Heart right ventricle (tissue), 16 donors: Measurements from ENCODE around the gene KCNQ5. TPM values are rescaled to one million over a fixed set of nuclear protein-coding genes. Genes with fewer than 3 reads are reported as not detected.

Source experiments
- ATAC-seq, 8 donors: fragments of 200-7000 bp; cut with Tn5 transposase; one replicate each; pipeline ENCODE4 v1.9.1; 2020; ENCODE audit warnings: mild to moderate bottlenecking in 8 of 8, moderate library complexity in 8 of 8, moderate number of reproducible peaks in 1 of 8
- DNase-seq, 2 donors: peaks; one replicate each; pipeline ENCODE4 v3.0.0-alpha.2; 2020
- H3K27ac ChIP-seq, 10 donors: fragments of 200-600 bp; sonication (generic) in 2 of 10; one replicate each; pipeline versions ENCODE4 v1.5.0 to v1.8.0; 2020 to 2022; ENCODE audit warnings: mild to moderate bottlenecking in 3 of 10
- H3K27me3 ChIP-seq, 7 donors: fragments of 200-600 bp; one replicate each; pipeline ENCODE4 v1.8.0; 2021 to 2022; ENCODE audit warnings: mild to moderate bottlenecking in 2 of 7
- H3K36me3 ChIP-seq, 9 donors: fragments of 200-600 bp; sonication (generic) in 1 of 9; one replicate each; pipeline versions ENCODE4 v1.5.0 to v1.8.0; 2020 to 2022; ENCODE audit warnings: mild to moderate bottlenecking in 2 of 9
- H3K4me1 ChIP-seq, 9 donors: fragments of 200-600 bp; sonication (generic) in 1 of 9; one replicate each; pipeline versions ENCODE4 v1.5.0 to v1.8.0; 2020 to 2022; ENCODE audit warnings: mild to moderate bottlenecking in 4 of 9
- H3K4me3 ChIP-seq, 10 donors: fragments of 200-600 bp; sonication (generic) in 2 of 10; one replicate each; pipeline versions ENCODE4 v1.5.0 to v1.8.0; 2020 to 2022; ENCODE audit warnings: mild to moderate bottlenecking in 7 of 10, moderate library complexity in 2 of 10
- H3K9me3 ChIP-seq, 11 donors: fragments of 200-600 bp in 10 of 11; sonication (generic) in 2 of 11; one replicate each; pipeline versions ENCODE4 v1.5.0 to v1.8.0; 2013 to 2022; ENCODE audit warnings: mild to moderate bottlenecking in 2 of 11, control low read depth in 1 of 11, moderate library complexity in 1 of 11
- CTCF ChIP-seq, 9 donors: fragments of 200-600 bp; sonication (generic) in 2 of 9; IDR thresholded peaks; one replicate each; pipeline versions ENCODE4 v1.5.0 to v1.8.0; 2021 to 2022; ENCODE audit warnings: antibody characterized with exemption in 9 of 9, mild to moderate bottlenecking in 5 of 9, moderate library complexity in 1 of 9
- WGBS, 2 donors: extraction: QIAGEN DNeasy Blood & Tissue Kit; methylation state at CpG; one replicate each; pipeline ENCODE4 v1.1.7; 2013; ENCODE audit warnings: inconsistent platforms in 1 of 2; 5-methylcytosine and 5-hydroxymethylcytosine counted together
- intact Hi-C, 10 donors: fragments of 100-400 bp; cut with DNase I; formaldehyde crosslinking; loops; one replicate each; pipeline versions ENCODE4 v1.11.1 to v1.14.2; 2022
- polyA plus RNA-seq, 2 donors: library from polyadenylated mRNA; stranded (reverse); fragments of 200-250 nt; gene quantifications; one replicate each; pipeline ENCODE4 v1.2.3, GENCODE V29; 2013
- total RNA-seq, 10 donors: library from RNA; stranded (reverse); fragmentation: NEBNext Ultra II Directional in 3 of 10; extraction: Animal tissue kit (Norgen Biotek cat#: 25700) in 3 of 10; gene quantifications; one replicate each; pipeline versions ENCODE4 v1.2.1 to v1.2.4, GENCODE V29; 2021 to 2023
- donor health status: Arrhythmogenic right ventricular cardiomyopathy.
- donor health status: ischemic (EF 13 %, LVEDD 7.1; RV severe dilation, severe dysfunction).
- donor health status: healthy with polysubstance abuse.
- donor health status: DM: no; HTN: yes; CAD: no.
- donor health status: DM: no; HTN: no; CAD: no.
- donor health status: ischemic (EF 25% LVEDD 6.9; RV normal size, moderate dysfunction).
- donor health status: ischemic (EF 25% LVEDD 5.7; RV mildly dilated, moderate dysfunction).
- donor health status: healthy.
- donor health status: DM: yes; HTN: yes; CAD: no.
- donor health status: Ischemic cardiomyopathy.
- donor health status: ischemic (EF 35%, LVEDD 5.7; RV mildly dilated, moderate dysfunction).
- donor health status: nonischemic (EF 11% LVEDD 7.7; RV severe dilation, severe dysfunction).
- donor health status: DM: yes; HTN: yes; CAD: no.
- donor health status: PGD.
- donor health status: ischemic (EF 29% LVEDD 5.4; RV normal size, mild dysfunction).
- donor health status: nonischemic (EF 23%, LVEDD 6.1; RV moderate dilation, normal function).

KCNQ5 gene
- total and polyA plus RNA-seq, 12 donors: under 0.01 to 0.15 (median 0.12) TPM; not detected in 9

DNA sequence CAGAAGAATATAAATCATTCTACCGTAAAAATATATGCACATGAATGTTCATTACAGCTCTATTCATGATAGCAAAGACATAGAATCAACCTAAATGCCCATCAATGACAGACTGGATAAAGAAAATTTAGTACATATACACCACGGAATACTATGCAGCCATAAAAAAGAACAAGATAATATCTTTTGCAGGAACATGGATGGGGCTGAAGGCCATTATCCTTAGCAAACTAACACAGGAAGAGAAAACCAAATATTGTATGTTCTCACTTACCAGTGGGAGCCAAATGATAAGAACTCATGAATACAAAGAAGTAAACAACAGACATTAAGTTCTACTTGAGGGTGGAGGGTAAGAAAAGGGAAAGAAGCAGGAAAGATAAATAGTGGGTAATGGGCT, 595.0 kb downstream of the KCNQ5 start:
- TF ChIP-seq CTCF (IDR thresholded peaks at IDR 0.05): no peak
- Histone ChIP-seq H3K27ac (no peak overlapping the region), H3K9me3 (peaks cover 0 to 5% (median 0%) of the 10 kb centered on the region in 11 donors), H3K27me3 (no peaks in the 10 kb centered on the region), H3K4me1 (no peaks in the 10 kb centered on the region), H3K36me3 (no peaks in the 10 kb centered on the region), H3K4me3 (no peak overlapping the region)
- WGBS, 2 donors: 94 to 97% methylated on average over 2 of the region's 2 CpGs
- no peak for ATAC-seq
- intact Hi-C loops: no loop called here
- DNase-seq: no peak

GRCh38 chr6:73225396-73225795, 603.5 kb downstream of the KCNQ5 start, which contains the start of gene KHDC1L:
Gene KHDC1L, minus strand, starts transcription at chr6:73225496. Its CDS starts 88 bp downstream, at chr6:73225408.
- no peak for TF ChIP-seq CTCF (IDR thresholded peaks at IDR 0.05)
- no peak for DNase-seq
- Histone ChIP-seq H3K27me3 (no peaks in the 10 kb centered on the region), H3K9me3 (no peaks in the 10 kb centered on the region), H3K4me1 (no peaks in the 10 kb centered on the region), H3K36me3 (no peaks in the 10 kb centered on the region), H3K4me3 (no peak within 1 kb of the TSS), H3K27ac (no peak within 1 kb of the TSS)
- intact Hi-C loops: no loop called here
- no peak for ATAC-seq
- WGBS, 2 donors: 81 to 93% methylated on average over 4 of the region's 4 CpGs

GRCh38 chr6:73227606-73228255, 605.9 kb downstream of the KCNQ5 start:
- H3K27ac ChIP-seq: no peak overlapping the region
- DNase-seq (no peak), ATAC-seq (no peak)
- TF ChIP-seq CTCF (IDR thresholded peaks at IDR 0.05): no peak
- WGBS, 2 donors: 88 to 97% methylated on average over 3 of the region's 3 CpGs
- H3K9me3 ChIP-seq: no peaks in the 10 kb centered on the region
- H3K4me1 ChIP-seq: no peaks in the 10 kb centered on the region
- H3K27me3 ChIP-seq: no peaks in the 10 kb centered on the region
- intact Hi-C loops: no loop called here
- H3K36me3 ChIP-seq: no peaks in the 10 kb centered on the region
- H3K4me3 ChIP-seq: no peak overlapping the region

GRCh38 chr6:73231986-73232391, 610.1 kb downstream of the KCNQ5 start:
- no peak for ATAC-seq
- no peak for TF ChIP-seq CTCF (IDR thresholded peaks at IDR 0.05)
- 54 to 80% methylated on average over 1 of the region's 1 CpG for WGBS, 2 donors
- no peaks in the 10 kb centered on the region for H3K4me1 ChIP-seq
- H3K4me3 ChIP-seq: no peak overlapping the region
- H3K9me3 ChIP-seq: no peaks in the 10 kb centered on the region
- no peak overlapping the region for H3K27ac ChIP-seq
- H3K36me3 ChIP-seq: no peaks in the 10 kb centered on the region
- H3K27me3 ChIP-seq: no peaks in the 10 kb centered on the region
- no peak for DNase-seq
- intact Hi-C loops: no loop called here
